Caki2 (cell line): ENCODE results near the gene THSD4. TPM values are rescaled to one million over a fixed set of nuclear protein-coding genes. Genes with fewer than 3 reads are reported as not detected.

Experiments used
- DNase-seq: peaks from one replicate; pipeline ENCODE4 v3.0.0-alpha.2; 2015; ENCODE audit warnings: low read depth
- in situ Hi-C: cut with HindIII; loops from 2 replicates; pipeline ENCODE4 v1.10.0; 2016; ENCODE audit warnings: low sequenced_read_pairs, low pct_unique_long_range_greater_than_20kb, mixed read lengths
- total RNA-seq: library from RNA; depleted of rRNA; stranded (reverse); fragments of >200 nt; shearing (Covaris generic); gene quantifications from 2 replicates; pipeline ENCODE4 v1.2.3, GENCODE V29; 2014; ENCODE audit warnings: low replicate concordance

THSD4 gene
- total RNA-seq, 1 experiment from 2014 or later, result 9.0 TPM

DNA sequence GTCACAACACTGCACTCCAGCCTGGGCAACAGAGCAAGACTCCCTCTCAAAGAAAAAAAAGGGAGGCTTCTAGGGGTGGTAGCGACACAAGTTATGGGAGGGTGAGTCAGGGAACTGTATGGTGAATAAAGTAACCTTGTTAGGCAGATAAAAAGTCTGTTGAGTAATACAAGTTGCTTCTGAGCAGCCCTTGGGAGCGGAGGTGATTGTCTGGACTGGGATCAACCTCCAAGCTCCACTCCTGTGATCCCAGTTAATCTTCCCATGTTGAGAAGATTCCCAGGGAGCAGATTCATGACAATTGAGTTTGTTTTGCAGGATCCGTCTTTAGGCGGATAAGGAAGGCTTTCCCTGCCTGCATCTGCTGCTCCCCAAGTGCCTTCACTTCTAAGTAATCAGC, 335.9 kb downstream of the THSD4 start:
- in situ Hi-C loops, result no loop called here
- DNase-seq, result no peak

DNA sequence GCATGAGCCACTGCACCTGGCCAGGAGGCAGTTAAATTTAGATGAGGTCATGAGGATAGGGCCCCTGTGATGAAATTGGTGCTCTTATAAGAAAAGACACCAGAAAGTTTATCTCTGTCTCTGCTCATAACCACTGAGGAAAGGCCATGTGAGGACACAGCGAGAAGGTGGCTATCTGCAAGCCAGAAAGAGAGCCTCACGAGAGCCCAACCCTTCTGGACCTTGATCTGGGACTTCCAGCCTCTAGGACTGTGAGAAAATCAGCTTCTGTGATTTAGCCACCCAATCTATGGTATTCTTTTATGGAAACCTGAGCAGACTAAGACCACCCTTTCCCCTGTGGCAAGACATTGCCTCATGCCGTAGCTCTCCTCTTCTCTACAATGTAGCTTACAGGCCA, 337.6 kb downstream of the THSD4 start:
- DNase-seq, result no peak
- in situ Hi-C loops, result no loop called here

DNA sequence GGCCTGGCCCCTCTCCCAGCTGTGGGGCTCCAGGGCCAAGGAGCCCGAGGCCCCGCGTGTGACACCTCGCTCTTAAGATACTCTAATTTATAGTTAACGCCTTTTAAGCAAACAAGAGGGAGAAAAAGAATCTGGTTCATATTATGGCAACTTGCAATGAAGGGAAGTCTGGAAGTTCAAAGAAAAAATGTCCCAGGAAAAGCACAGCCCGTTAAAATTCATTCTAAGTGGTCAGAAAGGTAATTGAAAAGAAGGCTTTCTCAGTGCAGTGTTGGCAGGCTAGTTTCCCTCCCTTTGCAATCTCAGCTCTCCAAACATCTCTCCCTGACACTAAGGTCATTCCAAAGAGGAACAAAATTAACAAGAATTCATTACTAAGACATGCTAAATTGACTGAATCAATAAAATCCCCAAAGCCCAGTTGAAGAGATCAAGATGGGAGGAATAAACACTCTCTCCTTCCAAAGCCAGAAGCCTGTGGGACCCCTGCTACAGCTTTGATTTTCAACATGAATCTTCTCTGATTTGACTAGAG, 339.3 kb downstream of the THSD4 start:
- in situ Hi-C loops, result no loop called here
- no peak for DNase-seq

DNA sequence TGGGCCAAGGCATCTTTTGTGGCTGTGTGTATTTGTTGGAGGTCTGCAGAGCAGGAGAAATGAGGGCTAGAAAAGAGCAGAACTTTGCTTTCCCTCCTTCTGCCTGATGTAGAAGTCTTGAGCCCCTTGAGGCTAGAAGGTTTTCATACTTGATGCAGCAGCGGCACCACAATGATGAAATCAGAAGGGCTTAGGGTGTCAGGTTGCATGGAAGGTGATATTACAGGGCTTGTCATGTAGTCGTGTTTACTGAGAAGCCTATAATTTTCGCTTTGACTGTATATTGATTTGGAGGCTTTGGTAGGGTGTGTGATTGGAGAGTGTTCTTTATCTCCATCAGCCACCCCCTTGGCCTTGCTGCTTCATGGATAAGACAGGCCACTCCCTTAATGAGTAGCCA, 339.8 kb downstream of the THSD4 start:
- DNase-seq, result no peak
- in situ Hi-C loops, result no loop called here

DNA sequence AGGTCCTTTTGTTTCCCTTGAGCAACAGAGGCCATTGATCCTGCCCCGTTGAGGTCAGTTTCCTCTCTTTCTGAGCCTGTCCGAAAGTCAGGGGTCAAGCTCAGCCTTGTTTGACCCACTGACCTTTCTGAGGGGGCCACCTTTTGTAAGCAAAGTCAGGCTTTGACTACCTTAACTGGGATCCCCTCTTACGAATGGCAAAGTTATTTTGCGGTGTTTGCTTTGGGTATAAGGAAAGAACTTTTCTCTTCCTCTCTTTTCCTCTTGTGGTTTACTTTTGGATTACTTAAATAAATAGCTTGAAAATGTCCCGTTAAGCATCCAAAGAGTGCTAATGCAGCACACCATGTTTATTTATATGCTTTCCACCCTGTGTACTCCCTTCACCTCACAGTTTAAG, 340.6 kb downstream of the THSD4 start:
- in situ Hi-C loops, result no loop called here
- no peak for DNase-seq

DNA sequence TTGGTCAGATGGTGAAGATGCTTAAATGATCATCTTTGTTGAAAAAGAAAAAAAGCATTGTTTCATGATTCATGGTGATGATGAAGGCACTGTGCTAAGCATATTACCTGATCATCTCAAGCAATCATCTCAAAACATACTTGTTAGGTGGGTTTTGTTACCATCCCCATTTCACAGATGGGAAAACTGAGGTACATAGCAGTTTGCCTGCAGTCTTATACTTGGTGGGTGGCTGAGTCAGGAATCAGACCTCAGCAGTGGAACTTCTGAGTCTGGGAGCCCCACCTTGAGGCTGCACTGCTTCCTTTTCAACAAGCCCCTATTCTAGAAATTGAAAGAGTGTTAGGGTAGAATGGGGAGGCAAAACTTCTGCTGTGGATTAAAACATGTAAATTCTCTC, 341.1 kb downstream of the THSD4 start:
- in situ Hi-C loops, result no loop called here
- DNase-seq, result no peak

DNA sequence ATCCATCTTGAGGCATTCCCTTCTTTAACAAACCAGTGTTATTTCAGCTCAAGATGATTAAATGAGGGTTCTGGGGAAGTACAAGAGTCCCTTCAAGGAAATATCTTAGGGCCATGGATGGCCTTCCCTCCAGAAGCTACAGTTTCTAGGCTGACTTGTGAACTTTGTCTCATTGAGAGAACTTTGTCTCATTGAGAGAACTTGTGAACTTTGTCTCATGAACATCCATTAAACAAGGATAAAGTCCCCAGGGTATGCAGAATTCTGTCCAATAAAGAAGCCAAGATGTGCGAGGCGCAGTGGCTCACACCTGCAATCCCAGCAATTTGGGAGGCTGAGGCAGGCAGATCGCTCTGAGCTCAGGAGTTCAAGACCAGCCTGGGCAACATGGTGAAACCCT, 341.5 kb downstream of the THSD4 start:
- no peak for DNase-seq
- in situ Hi-C loops, result no loop called here

DNA sequence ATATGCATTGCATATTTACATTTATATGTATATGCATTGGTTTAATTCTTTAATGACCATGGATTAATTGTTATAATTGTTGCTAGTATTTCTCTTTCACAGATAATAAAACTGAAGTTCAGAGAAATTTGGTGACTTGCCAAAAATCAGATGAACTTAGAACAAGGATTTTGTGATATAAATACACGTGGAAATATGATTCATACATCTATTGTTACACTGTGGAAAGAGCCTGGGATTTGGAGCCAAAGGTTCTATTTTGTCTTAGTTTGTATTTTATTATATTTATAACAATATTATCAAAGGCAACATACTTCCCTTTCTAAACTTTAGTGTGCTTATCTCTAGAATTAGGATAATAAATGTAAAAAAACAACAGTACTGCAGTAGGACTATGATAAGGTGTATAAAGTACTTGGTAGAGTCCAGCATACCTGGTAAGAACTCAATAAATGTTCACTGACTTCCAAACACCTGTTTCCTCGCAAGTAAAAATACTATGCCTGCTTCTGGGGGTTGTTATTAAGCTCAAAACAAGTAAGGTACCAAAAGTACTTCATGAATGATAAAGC, 342.9 kb downstream of the THSD4 start:
- DNase-seq, result no peak
- in situ Hi-C loops, result no loop called here

DNA sequence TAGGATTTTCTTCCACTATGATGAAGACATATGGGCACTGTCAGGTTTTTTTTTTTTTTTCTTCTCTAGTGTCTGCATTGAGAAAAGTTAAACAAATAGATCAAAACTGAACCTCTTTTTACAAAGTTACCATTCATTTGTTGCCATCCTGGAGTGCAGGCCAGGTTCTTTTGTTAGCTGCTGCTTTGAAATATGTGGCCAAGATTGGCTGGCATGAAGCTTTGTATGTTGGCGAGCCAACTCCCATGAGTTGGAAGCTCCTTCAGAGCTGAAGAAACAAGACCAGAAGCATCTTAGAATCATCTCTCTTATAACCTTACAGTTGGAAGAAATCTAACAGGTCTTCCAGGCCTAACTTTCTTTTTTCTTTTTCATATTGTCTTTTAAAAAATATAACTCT, 346.5 kb downstream of the THSD4 start:
- in situ Hi-C loops, result no loop called here
- DNase-seq, result no peak

DNA sequence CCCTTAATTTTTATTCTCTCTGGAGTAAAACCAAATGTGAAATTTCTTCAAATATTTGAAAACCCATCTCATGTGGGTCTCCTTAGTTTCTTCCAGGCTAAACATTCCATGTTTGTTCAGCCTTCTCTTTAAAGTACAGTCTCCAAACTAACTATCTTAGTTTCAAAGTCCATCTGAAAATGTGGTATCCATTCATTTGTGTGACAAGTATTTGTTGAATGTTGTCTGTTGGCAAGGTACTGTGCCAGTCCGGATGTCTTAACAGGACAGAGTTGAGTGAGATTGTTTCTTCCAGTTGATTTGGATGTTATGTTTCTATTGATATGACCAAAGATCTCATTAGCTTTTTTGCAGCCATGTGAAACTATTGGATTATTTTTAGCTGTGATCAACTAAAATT, 347.4 kb downstream of the THSD4 start:
- DNase-seq, result no peak
- in situ Hi-C loops, result no loop called here

DNA sequence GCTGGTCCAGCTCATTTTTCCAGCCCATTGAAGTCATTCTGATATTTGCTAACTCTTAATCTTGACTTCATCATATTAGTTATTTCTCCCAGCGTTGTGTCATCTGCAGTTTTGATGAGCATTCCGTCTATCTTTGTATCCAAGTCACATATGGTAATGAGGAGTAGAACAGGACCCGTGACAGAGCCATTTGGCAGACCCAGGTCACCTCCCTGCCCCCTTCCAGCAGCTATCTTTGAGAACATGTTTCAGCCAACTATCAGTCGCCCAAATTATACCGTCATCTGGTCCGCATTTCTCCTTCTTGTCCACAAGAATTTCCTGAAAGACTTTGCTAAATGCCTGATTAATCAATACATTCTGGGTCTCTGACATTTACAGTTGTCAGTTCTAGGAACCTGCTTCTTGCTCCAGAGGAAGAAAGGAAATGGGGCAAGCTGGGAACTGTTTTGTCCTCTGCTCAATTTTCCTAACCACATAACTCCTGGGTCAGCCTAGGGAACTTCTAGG, 347.9 kb downstream of the THSD4 start:
- in situ Hi-C loops, result no loop called here

DNA sequence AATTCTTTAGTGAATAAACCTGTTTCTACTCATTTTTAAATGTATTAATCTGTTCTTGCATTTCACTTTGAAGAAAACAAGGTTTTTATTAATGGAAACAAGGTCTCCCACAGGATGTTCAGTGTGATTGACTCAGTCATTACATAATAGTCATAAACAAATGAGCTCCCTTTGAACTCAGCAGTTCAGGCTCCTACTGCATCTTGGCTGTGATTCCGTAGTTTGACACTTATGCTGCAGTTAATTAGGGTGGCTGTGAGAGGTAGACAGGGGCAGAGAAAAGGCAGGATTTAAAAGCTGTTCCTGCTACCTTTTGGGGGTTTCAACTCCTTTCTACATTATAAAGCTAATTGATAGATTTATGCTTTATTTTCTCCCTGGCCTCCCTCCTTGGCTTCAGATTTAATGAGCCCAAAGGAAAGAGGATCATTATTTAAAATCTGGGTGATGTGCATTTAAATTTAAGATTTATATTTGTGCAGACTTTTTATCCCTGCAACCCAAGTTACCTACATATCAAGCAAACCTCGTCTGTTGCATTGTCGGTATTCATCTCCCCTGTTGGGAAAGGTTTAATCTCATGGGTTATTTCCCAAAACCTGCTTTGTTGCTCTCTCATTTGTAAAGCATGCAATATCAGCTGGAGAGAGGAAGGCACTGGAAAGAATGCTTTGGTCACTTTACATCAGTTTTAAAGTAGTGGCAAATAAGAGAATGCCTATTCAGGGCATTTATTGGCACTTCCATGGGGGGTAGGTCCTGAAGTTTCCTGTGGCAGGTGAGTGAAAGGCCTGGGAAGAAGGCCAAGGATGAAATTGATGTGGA, 350.1 kb downstream of the THSD4 start:
- no peak for DNase-seq
- in situ Hi-C loops, result no loop called here

More for the DNA sequence above, 347.9 kb downstream of the THSD4 start:
- no peak for DNase-seq

DNA sequence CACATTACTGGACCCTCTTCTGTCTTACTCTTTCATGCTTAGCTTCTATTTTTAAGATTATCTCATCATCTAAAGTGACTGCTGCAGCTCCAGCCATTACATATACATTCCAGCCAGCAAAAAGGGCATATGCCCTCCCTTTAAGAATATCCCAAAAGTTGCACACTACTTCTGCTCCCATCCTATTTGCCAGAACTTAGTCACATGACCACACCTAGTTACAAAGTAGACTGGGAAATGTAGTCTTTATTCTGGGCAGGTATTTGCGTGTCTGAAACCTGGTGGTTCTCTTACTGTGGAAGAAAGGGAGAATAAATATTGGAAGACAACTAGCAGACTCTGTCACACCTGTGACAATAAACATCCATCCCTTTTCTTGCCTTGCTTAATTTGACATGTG, 353.4 kb downstream of the THSD4 start:
- in situ Hi-C loops, result no loop called here
- DNase-seq, result no peak

DNA sequence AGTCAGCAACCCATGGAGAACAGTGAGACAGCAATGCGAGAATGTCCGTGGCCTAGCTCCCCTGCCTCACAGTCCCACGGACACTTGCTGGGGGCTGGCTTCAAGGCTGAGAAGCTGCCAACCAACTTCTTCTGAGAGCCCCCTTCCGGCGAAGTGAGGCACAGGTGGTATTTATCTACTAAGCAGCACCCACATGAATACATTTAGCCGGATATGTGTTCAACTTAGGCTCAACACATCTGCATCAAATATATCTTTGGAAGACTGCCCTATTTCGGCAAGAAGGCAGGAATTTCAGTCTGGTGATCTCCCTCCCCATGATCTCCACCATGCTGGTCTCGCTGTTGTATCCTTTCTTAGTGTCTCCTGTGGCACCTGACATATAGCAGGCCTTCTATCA, 354.1 kb downstream of the THSD4 start:
- in situ Hi-C loops, result no loop called here
- no peak for DNase-seq

DNA sequence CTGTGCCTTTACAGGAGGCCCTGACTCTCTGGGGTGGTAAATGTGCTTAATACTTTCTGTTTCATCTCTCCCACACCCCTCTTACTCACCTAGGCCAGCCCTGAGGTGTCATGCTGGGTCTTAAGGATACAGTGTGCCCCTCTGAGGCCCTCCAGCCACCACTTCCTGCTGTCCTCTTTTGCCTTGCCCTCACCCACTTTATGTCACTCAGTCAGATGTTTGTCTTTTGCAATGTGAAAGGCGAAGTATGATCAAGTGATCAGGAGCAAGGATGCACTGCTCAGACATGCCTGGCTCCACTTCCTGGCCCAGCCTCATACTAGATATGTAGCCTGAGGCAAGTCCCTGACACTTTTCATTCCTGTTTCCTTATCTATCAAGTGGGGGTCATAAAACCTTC, 356.1 kb downstream of the THSD4 start:
- DNase-seq, result no peak
- in situ Hi-C loops, result no loop called here

DNA sequence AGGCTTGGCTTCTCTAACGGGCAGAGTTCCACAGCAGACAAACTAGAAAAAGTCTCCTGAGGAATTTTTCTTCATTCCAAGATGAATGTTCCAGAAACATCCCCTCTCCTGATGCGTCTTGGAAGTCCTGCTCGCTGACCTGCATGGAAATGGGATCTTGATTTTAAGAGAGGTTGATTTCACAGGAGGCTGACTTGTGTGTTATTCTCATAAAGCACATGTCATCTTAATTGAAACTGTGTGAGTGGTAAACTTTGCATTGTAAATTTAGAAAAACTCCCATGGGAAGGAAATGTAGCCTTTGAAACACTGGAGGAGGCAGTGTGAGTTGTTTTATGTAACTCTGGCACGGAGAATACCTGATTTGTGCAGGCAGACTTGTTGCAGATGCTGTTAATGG, 357.3 kb downstream of the THSD4 start:
- in situ Hi-C loops, result no loop called here
- no peak for DNase-seq

DNA sequence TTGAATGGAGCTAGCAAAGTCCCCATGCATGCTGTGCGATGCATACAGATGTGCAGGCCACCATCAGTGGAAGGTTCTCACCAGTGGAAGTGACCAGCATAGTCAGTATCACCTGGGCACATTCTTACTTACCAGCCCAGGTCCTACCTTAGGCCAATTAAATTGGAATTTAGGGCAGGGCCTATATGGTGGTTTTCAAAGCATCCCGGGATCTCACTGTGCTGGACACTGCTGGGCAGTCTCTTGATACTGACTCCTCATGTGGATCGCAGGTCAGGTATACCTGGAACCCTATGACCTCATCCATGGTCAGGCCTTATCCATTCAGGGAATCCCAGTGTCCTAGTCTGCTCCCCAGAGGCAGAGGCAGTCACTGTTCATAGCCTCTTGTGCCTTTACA, 358.5 kb downstream of the THSD4 start:
- DNase-seq, result no peak
- in situ Hi-C loops, result no loop called here

DNA sequence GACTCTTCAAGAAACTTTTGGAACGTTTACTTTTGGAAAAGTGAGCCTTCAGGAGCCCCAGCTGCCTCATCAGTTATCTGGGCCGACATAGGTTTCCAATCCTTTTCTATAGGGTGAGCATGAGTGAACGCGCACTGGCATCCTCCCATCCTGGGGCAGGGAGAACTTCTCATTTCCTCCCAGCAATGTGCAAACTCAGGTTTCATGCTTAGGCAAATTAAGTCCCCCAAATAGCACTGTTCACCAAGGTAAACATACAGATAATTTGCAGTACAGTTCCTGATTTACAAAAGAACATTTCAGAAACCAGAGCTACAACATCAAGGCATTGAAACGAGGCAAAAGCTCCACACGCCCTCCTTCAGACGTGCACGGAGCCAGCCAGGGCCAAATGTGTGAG, 361.6 kb downstream of the THSD4 start:
- no peak for DNase-seq
- in situ Hi-C loops, result no loop called here

DNA sequence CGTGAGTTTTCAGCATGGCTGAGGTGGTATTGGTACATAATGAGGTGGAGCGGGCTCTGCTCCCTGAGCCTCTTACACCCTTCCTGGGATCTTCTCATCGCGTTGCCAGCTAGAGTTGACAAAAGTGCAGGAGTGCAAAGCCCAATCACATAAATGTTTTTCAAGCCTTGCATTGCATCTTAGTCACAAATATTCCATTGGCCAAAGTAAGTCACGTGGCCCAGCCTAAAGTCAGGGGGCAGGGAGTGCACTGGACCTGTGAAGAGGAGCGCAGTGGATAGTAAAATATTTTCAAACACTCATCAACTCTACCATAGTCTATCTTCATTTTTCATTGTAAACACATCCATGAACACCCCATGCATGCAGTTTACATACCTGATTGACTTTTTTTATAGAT, 365.3 kb downstream of the THSD4 start:
- in situ Hi-C loops, result no loop called here
- DNase-seq, result no peak

DNA sequence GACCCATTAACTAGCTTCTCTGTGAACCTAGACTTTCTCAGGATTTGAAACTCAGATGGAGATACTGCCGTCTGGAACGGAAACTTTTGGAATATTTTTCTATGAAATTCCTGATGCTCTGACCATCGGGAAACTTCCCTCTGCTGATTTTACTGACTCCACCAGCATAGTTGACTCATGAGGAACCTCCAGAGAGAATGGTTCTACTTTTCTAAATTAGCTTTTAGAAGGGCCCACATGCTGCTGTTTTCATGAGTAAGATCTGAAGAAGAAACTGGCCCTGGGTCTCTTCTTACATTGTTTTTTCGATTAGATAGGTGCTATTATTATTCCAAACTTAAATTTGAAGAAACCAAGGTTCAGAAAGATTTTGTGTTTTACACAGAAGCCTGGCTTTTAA, 368.8 kb downstream of the THSD4 start:
- in situ Hi-C loops, result no loop called here
- DNase-seq, result no peak
